Measurements from ENCODE around the gene JMJD6.

Gene JMJD6

GRCh38 chr17:76686538-76687297 lies 39.7 kb downstream of the JMJD6 start:
- Histone ChIP-seq H3K27me3 (ENCODE audit: control insufficient read depth, insufficient read depth, low read length) (no peaks in the 10 kb centered on the region), H3K4me3 (ENCODE audit: low read length) (no peak overlapping the region), H3K9ac (ENCODE audit: low read length) (no peak overlapping the region), H3K9me3 (ENCODE audit: control insufficient read depth, low read length) (no peaks in the 10 kb centered on the region), H3K36me3 (ENCODE audit: control insufficient read depth, insufficient read depth, low read length) (no peaks in the 10 kb centered on the region), H3K4me1 (ENCODE audit: control insufficient read depth, insufficient read depth, low read length) (peaks cover 20% of the 10 kb centered on the region)

DNA sequence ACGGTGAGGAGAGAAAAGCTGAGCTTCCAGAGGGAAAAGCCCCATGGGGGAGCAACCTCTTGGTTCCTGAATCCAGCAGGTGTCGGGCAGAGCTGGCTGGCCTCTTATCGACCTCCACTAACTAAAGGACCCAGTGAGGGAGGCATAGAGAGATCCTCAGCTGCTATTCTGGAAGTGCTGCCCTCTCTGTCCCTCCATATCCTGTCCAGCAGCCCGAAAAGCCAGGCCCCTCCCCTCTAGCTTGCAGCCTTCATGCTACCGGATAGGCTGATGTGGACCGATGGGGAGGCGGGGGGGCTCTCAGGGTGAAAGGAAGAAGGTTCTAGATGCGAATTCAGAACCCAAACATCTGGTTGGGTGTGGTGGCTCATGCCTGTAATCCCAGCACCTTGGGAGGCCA lies 40.6 kb downstream of the JMJD6 start:
- Histone ChIP-seq H3K36me3 (ENCODE audit: control insufficient read depth, insufficient read depth, low read length) (no peaks in the 10 kb centered on the region), H3K9me3 (ENCODE audit: control insufficient read depth, low read length) (no peaks in the 10 kb centered on the region), H3K4me1 (ENCODE audit: control insufficient read depth, insufficient read depth, low read length) (peaks cover 29% of the 10 kb centered on the region), H3K4me3 (ENCODE audit: low read length) (no peak overlapping the region), H3K9ac (ENCODE audit: low read length) (no peak overlapping the region), H3K27me3 (ENCODE audit: control insufficient read depth, insufficient read depth, low read length) (no peaks in the 10 kb centered on the region)

DNA sequence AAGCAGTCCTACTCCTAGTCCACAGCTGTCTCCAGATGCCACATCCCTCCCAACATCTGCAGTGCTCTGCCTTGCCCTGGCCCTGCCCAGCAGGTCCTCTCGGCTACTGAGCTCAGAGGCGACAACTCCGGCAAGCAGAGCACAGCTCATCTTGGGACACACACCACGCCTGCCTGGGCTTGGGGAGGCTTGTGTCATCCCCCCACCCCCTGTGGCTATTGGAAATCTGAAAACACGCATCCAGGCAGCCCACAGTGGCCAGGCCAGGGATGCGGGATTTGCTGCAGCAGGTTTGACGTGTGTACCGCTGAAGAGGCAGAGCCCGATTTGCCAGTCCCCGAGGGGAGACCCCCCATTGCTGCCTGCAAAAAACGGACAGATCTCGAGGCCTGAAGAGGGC lies 41.0 kb downstream of the JMJD6 start:
- peaks cover 29% of the 10 kb centered on the region for H3K4me1 ChIP-seq (ENCODE audit: control insufficient read depth, insufficient read depth, low read length)
- no peaks in the 10 kb centered on the region for H3K9me3 ChIP-seq (ENCODE audit: control insufficient read depth, low read length)
- no peak overlapping the region for H3K9ac ChIP-seq (ENCODE audit: low read length)
- no peak overlapping the region for H3K4me3 ChIP-seq (ENCODE audit: low read length)
- H3K36me3 ChIP-seq (ENCODE audit: control insufficient read depth, insufficient read depth, low read length): no peaks in the 10 kb centered on the region
- H3K27me3 ChIP-seq (ENCODE audit: control insufficient read depth, insufficient read depth, low read length): no peaks in the 10 kb centered on the region

GRCh38 chr17:76684756-76685155 lies 41.6 kb downstream of the JMJD6 start:
- peaks cover 29% of the 10 kb centered on the region for H3K4me1 ChIP-seq (ENCODE audit: control insufficient read depth, insufficient read depth, low read length)
- H3K4me3 ChIP-seq (ENCODE audit: low read length): no peak overlapping the region
- no peak overlapping the region for H3K9ac ChIP-seq (ENCODE audit: low read length)
- H3K27me3 ChIP-seq (ENCODE audit: control insufficient read depth, insufficient read depth, low read length): no peaks in the 10 kb centered on the region
- no peaks in the 10 kb centered on the region for H3K36me3 ChIP-seq (ENCODE audit: control insufficient read depth, insufficient read depth, low read length)
- H3K9me3 ChIP-seq (ENCODE audit: control insufficient read depth, low read length): no peaks in the 10 kb centered on the region

GRCh38 chr17:76683921-76684745 lies 42.3 kb downstream of the JMJD6 start:
- no peaks in the 10 kb centered on the region for H3K27me3 ChIP-seq (ENCODE audit: control insufficient read depth, insufficient read depth, low read length)
- H3K9me3 ChIP-seq (ENCODE audit: control insufficient read depth, low read length): no peaks in the 10 kb centered on the region
- no peak overlapping the region for H3K9ac ChIP-seq (ENCODE audit: low read length)
- peaks cover 29% of the 10 kb centered on the region for H3K4me1 ChIP-seq (ENCODE audit: control insufficient read depth, insufficient read depth, low read length)
- H3K36me3 ChIP-seq (ENCODE audit: control insufficient read depth, insufficient read depth, low read length): no peaks in the 10 kb centered on the region
- no peak overlapping the region for H3K4me3 ChIP-seq (ENCODE audit: low read length)

- Histone ChIP-seq H3K9me3 (ENCODE audit: control insufficient read depth, low read length) (no peaks in the 10 kb centered on the region), H3K27me3 (ENCODE audit: control insufficient read depth, insufficient read depth, low read length) (no peaks in the 10 kb centered on the region), H3K4me1 (ENCODE audit: control insufficient read depth, insufficient read depth, low read length) (peaks cover 34% of the 10 kb centered on the region), H3K9ac (ENCODE audit: low read length) (no peak overlapping the region), H3K36me3 (ENCODE audit: control insufficient read depth, insufficient read depth, low read length) (no peaks in the 10 kb centered on the region), H3K4me3 (ENCODE audit: low read length) (no peak overlapping the region)
Observed at GRCh38 chr17:76683011-76683755, 43.2 kb downstream of the JMJD6 start.

DNA sequence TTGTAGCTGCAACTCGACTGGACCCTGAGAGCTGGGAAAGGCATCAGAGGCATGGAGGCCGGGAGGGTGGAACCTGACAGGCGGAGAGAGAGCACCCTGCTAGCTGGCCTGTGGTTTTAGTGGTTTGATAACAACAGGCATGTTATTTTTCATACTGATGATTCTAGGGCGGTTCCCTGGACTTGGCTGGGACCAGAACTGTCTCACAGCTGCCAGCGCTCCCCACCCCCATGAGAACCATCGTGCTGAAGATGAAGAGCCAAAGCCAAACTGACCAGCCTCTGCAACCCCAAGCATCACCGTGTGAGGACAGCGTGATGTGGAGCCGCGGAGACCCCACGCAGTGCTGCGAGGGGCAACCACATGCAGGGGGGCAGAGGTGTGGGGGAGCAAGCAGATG lies 44.1 kb downstream of the JMJD6 start:
- no peaks in the 10 kb centered on the region for H3K36me3 ChIP-seq (ENCODE audit: control insufficient read depth, insufficient read depth, low read length)
- no peaks in the 10 kb centered on the region for H3K27me3 ChIP-seq (ENCODE audit: control insufficient read depth, insufficient read depth, low read length)
- H3K4me1 ChIP-seq (ENCODE audit: control insufficient read depth, insufficient read depth, low read length): peaks cover 36% of the 10 kb centered on the region
- no peaks in the 10 kb centered on the region for H3K9me3 ChIP-seq (ENCODE audit: control insufficient read depth, low read length)
- H3K4me3 ChIP-seq (ENCODE audit: low read length): no peak overlapping the region
- no peak overlapping the region for H3K9ac ChIP-seq (ENCODE audit: low read length)

DNA sequence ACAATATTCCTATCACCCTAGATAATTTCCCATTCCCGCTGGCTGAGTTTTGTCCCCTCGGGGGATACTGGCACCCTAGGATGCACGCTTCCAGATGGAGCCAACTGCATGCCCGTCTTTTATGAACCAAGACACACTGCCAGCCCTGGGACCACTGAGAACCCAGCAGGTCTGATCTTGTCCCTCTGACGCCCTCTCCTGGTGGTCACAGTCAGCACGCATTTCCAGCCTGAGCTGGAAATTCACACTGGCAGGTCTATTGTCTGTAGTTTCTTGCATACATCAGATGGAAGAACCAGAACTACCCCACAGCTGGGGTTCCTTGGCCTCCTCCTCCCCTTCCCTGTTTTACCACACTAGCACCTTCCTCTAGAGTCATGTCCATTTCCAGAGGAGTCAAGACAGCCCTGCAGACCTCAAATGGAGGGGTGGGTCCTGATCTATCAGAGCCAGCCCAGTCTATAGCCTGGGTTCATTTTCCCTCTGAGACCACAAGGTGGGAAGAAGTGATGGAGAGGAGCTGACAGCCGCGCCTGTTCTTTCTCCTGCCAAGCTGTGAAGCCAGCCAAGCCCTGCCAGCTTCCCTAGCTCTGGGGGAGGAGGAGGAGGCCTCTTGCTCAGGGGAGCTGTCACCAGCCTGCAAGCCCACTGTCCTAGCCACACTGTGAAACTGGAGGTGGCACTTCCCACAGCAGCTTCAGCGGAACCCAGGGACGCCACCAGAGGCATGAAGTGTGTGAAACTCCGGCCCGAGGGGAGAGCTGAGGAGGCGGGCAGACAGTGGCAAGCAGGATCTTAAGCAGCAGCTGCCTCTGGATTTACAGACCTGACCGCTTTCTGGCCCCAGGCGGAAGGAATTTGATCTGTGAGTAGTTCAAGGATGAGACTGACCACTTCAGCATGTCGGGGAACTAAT lies 44.9 kb downstream of the JMJD6 start:
- Histone ChIP-seq H3K36me3 (ENCODE audit: control insufficient read depth, insufficient read depth, low read length) (no peaks in the 10 kb centered on the region), H3K27me3 (ENCODE audit: control insufficient read depth, insufficient read depth, low read length) (no peaks in the 10 kb centered on the region), H3K9me3 (ENCODE audit: control insufficient read depth, low read length) (no peaks in the 10 kb centered on the region), H3K4me1 (ENCODE audit: control insufficient read depth, insufficient read depth, low read length) (peaks cover 36% of the 10 kb centered on the region), H3K4me3 (ENCODE audit: low read length) (no peak overlapping the region), H3K9ac (ENCODE audit: low read length) (no peak overlapping the region)

DNA sequence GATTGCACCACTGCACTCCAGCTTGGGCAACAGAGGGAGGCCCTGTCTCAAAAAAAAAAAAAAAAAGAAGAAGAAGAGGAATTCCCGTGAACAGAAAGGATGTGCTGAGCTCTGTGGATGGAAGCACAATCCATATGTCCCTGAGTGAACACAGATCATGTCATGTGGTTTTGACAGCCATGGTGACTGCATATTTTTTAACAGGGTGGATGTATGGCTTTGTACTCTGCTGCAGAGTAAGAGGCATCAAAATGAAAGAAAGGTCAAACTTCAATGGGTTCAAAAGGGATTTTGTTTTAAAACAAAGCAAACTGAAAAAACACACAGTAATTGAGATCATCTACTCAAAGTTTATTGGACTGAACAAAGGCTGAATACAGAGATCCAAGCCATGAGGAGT lies 47.2 kb downstream of the JMJD6 start:
- no peaks in the 10 kb centered on the region for H3K9me3 ChIP-seq (ENCODE audit: control insufficient read depth, low read length)
- H3K4me1 ChIP-seq (ENCODE audit: control insufficient read depth, insufficient read depth, low read length): peaks cover 31% of the 10 kb centered on the region
- H3K4me3 ChIP-seq (ENCODE audit: low read length): no peak overlapping the region
- H3K36me3 ChIP-seq (ENCODE audit: control insufficient read depth, insufficient read depth, low read length): no peaks in the 10 kb centered on the region
- H3K27me3 ChIP-seq (ENCODE audit: control insufficient read depth, insufficient read depth, low read length): no peaks in the 10 kb centered on the region
- no peak overlapping the region for H3K9ac ChIP-seq (ENCODE audit: low read length)

DNA sequence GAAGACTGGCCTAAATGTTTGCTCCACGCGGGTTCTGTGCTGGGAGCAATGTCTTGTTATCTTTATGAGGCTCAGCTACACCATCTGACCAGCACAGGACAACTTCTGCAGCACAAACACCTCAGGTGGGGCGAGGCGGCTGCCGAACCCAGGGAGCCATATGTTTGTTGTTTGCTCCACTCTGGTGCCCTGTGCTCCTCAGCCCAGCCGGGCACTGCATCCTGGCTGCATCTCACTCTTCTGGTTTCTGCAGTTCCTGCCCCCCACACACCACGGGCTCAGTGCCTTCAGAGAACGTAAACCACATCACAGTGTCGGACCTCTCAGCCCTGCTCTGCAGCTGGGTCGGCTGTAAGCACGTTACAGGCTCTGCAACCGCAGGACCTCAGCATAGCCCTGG lies 48.1 kb downstream of the JMJD6 start:
- Histone ChIP-seq H3K36me3 (ENCODE audit: control insufficient read depth, insufficient read depth, low read length) (no peaks in the 10 kb centered on the region), H3K9me3 (ENCODE audit: control insufficient read depth, low read length) (no peaks in the 10 kb centered on the region), H3K9ac (ENCODE audit: low read length) (no peak overlapping the region), H3K4me3 (ENCODE audit: low read length) (no peak overlapping the region), H3K27me3 (ENCODE audit: control insufficient read depth, insufficient read depth, low read length) (no peaks in the 10 kb centered on the region), H3K4me1 (ENCODE audit: control insufficient read depth, insufficient read depth, low read length) (peaks cover 31% of the 10 kb centered on the region)

GRCh38 chr17:76677406-76677805 lies 49.0 kb downstream of the JMJD6 start:
- Histone ChIP-seq H3K27me3 (ENCODE audit: control insufficient read depth, insufficient read depth, low read length) (no peaks in the 10 kb centered on the region), H3K9ac (ENCODE audit: low read length) (no peak overlapping the region), H3K36me3 (ENCODE audit: control insufficient read depth, insufficient read depth, low read length) (no peaks in the 10 kb centered on the region), H3K4me1 (ENCODE audit: control insufficient read depth, insufficient read depth, low read length) (peaks cover 37% of the 10 kb centered on the region), H3K4me3 (ENCODE audit: low read length) (no peak overlapping the region), H3K9me3 (ENCODE audit: control insufficient read depth, low read length) (no peaks in the 10 kb centered on the region)

All from mucosa of stomach (tissue), 1 donor.